Transverse colon (tissue), 4 donors: ENCODE results near the gene SCAMP4. TPM values are rescaled to one million over a fixed set of nuclear protein-coding genes. Genes with fewer than 3 reads are reported as not detected.

Experiments used
- DNase-seq: peaks from one replicate; pipeline ENCODE4 v3.0.0-alpha.2; 2019
- H3K27ac ChIP-seq, 4 donors: fragments of 200-600 bp; sonication (generic); 2 replicates each; pipeline ENCODE4 v1.5.1; 2016 to 2018; ENCODE audit warnings: inconsistent platforms in 4 of 4
- H3K27me3 ChIP-seq: fragments of 200-600 bp; sonication (generic); 2 replicates; pipeline ENCODE4 v1.5.1; 2017; ENCODE audit warnings: inconsistent platforms
- H3K36me3 ChIP-seq, 4 donors: fragments of 200-600 bp; sonication (generic); 2 replicates each; pipeline ENCODE4 v1.5.1; 2017 to 2019; ENCODE audit warnings: inconsistent platforms in 4 of 4
- H3K4me1 ChIP-seq, 4 donors: fragments of 200-600 bp; sonication (generic); 2 replicates each; pipeline ENCODE4 v1.5.1; 2017 to 2020; ENCODE audit warnings: inconsistent platforms in 4 of 4
- H3K4me3 ChIP-seq, 4 donors: fragments of 200-600 bp; sonication (generic); 1 replicate in 1 of 4; 2 replicates in 3 of 4; pipeline versions ENCODE4 v1.5.1 to v1.6.1; 2017 to 2019; ENCODE audit warnings: inconsistent platforms in 4 of 4
- H3K9me3 ChIP-seq, 2 donors: fragments of 200-600 bp; sonication (generic); 2 replicates each; pipeline ENCODE4 v1.5.1; 2017 to 2019; ENCODE audit warnings: inconsistent platforms in 2 of 2
- CTCF ChIP-seq, 5 experiments: fragments of 200-600 bp in 3 of 5; fragments of 450-650 bp in 2 of 5; sonication (generic) in 3 of 5; IDR thresholded peaks; 1 replicate in 2 of 5; 2 replicates in 3 of 5; pipeline ENCODE4 v1.5.1; 2016 to 2017; ENCODE audit warnings: antibody characterized with exemption in 5 of 5, inconsistent platforms in 3 of 5, mild to moderate bottlenecking in 2 of 5, moderate library complexity in 1 of 5
- EP300 ChIP-seq: sonication (generic); formaldehyde crosslinking; IDR thresholded peaks from one replicate; pipeline ENCODE4 v1.6.1; 2017; ENCODE audit warnings: antibody characterized with exemption, low read depth
- POLR2A ChIP-seq: fragments of 450-650 bp; IDR thresholded peaks from one replicate; pipeline ENCODE4 v1.6.1; 2016; ENCODE audit warnings: antibody characterized with exemption, mild to moderate bottlenecking, moderate library complexity
- POLR2AphosphoS5 ChIP-seq, 3 donors: sonication (generic); formaldehyde crosslinking; IDR thresholded peaks; one replicate each; pipeline ENCODE4 v1.6.1; 2016; ENCODE audit warnings: antibody characterized with exemption in 3 of 3
- WGBS, 2 donors: methylation state at CpG; one replicate each; pipeline ENCODE4 v1.1.5; 2018; ENCODE audit warnings: low coverage in 1 of 2; 5-methylcytosine and 5-hydroxymethylcytosine counted together
- in situ Hi-C, 4 donors: fragments of 200-750 bp; cut with MboI; loops; one replicate each; pipeline versions ENCODE4 v1.15.0 to v1.15.1; 2017; ENCODE audit warnings: low sequenced_read_pairs in 3 of 4, low pct_ligation_motif_present in 1 of 4, low pct_unique_long_range_greater_than_20kb in 1 of 4
- intact Hi-C: fragments of 100-400 bp; cut with DNase I; formaldehyde crosslinking; loops from one replicate; pipeline ENCODE4 v1.15.1; 2023; ENCODE audit warnings: low total_unique reads
- total RNA-seq, 4 donors: library from RNA; depleted of rRNA; stranded (reverse); fragments of >200 nt; gene quantifications; one replicate each; pipeline ENCODE4 v1.1.0, GENCODE V29; 2016

SCAMP4 gene
- total RNA-seq, 4 donors from 2014 or later: 25.1 to 119 (median 86.6) TPM

- Histone ChIP-seq H3K27ac (no peak overlapping the region), H3K36me3 (no peaks in the 10 kb centered on the region), H3K27me3 (no peaks in the 10 kb centered on the region), H3K9me3 (no peaks in the 10 kb centered on the region), H3K4me1 (peaks cover 0 to 7% (median 4%) of the 10 kb centered on the region in 4 donors), H3K4me3 (no peak overlapping the region)
- TF ChIP-seq CTCF (IDR thresholded peaks at IDR 0.05): no peak
- TF ChIP-seq EP300: no peak
- no peak for TF ChIP-seq POLR2A
- no peak for TF ChIP-seq POLR2AphosphoS5 (IDR thresholded peaks at IDR 0.05)
- in situ Hi-C loops (no loop called here), intact Hi-C loops (no loop called here)
- whole genome bisulfite sequencing, 2 donors: 80 to 94% methylated on average over 10 to 44 of the region's 44 CpGs
- no peak for DNase-seq
These were observed 44.3 kb downstream of the SCAMP4 start for GRCh38 chr19:1949304-1950101.

- Histone ChIP-seq H3K4me3 (no peak overlapping the region), H3K9me3 (no peaks in the 10 kb centered on the region), H3K36me3 (no peaks in the 10 kb centered on the region), H3K27me3 (no peaks in the 10 kb centered on the region), H3K4me1 (no peaks in the 10 kb centered on the region), H3K27ac (no peak overlapping the region)
- no peak for DNase-seq
- intact Hi-C loops: no loop called here
- in situ Hi-C loops: no loop called here
- no peak for TF ChIP-seq POLR2AphosphoS5 (IDR thresholded peaks at IDR 0.05)
- no peak for TF ChIP-seq CTCF (IDR thresholded peaks at IDR 0.05)
- TF ChIP-seq POLR2A: no peak
- TF ChIP-seq EP300: no peak
- WGBS, 2 donors: 97% methylated on average over 16 of the region's 16 CpGs; no CpG with 5 or more reads in 1 of the 2 donors
These were observed 45.4 kb downstream of the SCAMP4 start for GRCh38 chr19:1950640-1951039.

- intact Hi-C loops (no loop called here), in situ Hi-C loops (no loop called here)
- no peak for DNase-seq
- H3K36me3 ChIP-seq: no peaks in the 10 kb centered on the region
- no peaks in the 10 kb centered on the region for H3K27me3 ChIP-seq
- H3K9me3 ChIP-seq: no peaks in the 10 kb centered on the region
- 78 to 91% methylated on average over 3 to 21 of the region's 21 CpGs for WGBS, 2 donors
- peaks cover 0 to 5% (median 0%) of the 10 kb centered on the region in 4 donors for H3K4me1 ChIP-seq
- TF ChIP-seq CTCF (IDR thresholded peaks at IDR 0.05) (no peak), EP300 (no peak), POLR2AphosphoS5 (IDR thresholded peaks at IDR 0.05) (no peak), POLR2A (no peak)
- no peak overlapping the region for H3K4me3 ChIP-seq
- no peak overlapping the region for H3K27ac ChIP-seq
These were observed 47.4 kb downstream of the SCAMP4 start for GRCh38 chr19:1952635-1953034.

GRCh38 chr19:1953037-1953436 is 47.8 kb downstream of the SCAMP4 start:
- no peak for DNase-seq
- in situ Hi-C loops (no loop called here), intact Hi-C loops (no loop called here)
- Histone ChIP-seq H3K4me1 (peaks cover 0 to 5% (median 0%) of the 10 kb centered on the region in 4 donors), H3K4me3 (no peak overlapping the region), H3K27me3 (no peaks in the 10 kb centered on the region), H3K36me3 (no peaks in the 10 kb centered on the region), H3K9me3 (no peaks in the 10 kb centered on the region), H3K27ac (no peak overlapping the region)
- WGBS, 2 donors: 95 to 96% methylated on average over 4 to 19 of the region's 19 CpGs
- TF ChIP-seq CTCF (IDR thresholded peaks at IDR 0.05) (no peak), POLR2AphosphoS5 (IDR thresholded peaks at IDR 0.05) (no peak)
